Gastrocnemius medialis (tissue), 4 donors: ENCODE data around the gene HNRNPA1L2. TPM values are rescaled to one million over a fixed set of nuclear protein-coding genes. Genes with fewer than 3 reads are reported as not detected.
"Not testable (repeated sequence)": the region's sequence is repeated elsewhere in the genome, so short reads cannot be mapped to it uniquely, and the experiment has no call there.

Source experiments
- ATAC-seq, 2 donors: fragments of 150-250 bp; one replicate each; pipeline ENCODE4 v1.9.1; 2016
- DNase-seq, 2 donors: peaks; one replicate each; pipeline ENCODE4 v3.0.0-alpha.2; 2019
- H3K27ac ChIP-seq, 4 donors: fragments of 200-600 bp; sonication (generic); 1 replicate in 1 of 4; 2 replicates in 3 of 4; pipeline ENCODE4 v1.5.1; 2016 to 2018; ENCODE audit warnings: mild to moderate bottlenecking in 2 of 4, moderate library complexity in 1 of 4
- H3K27me3 ChIP-seq, 3 donors: fragments of 200-600 bp; sonication (generic) in 2 of 3; 1 replicate in 1 of 3; 2 replicates in 2 of 3; pipeline versions ENCODE4 v1.5.1 to v1.6.0; 2016 to 2019; ENCODE audit warnings: mild to moderate bottlenecking in 1 of 3, moderate library complexity in 1 of 3
- H3K36me3 ChIP-seq, 2 donors: fragments of 200-600 bp; sonication (generic) in 1 of 2; one replicate each; pipeline ENCODE4 v1.5.1; 2017 to 2018
- H3K4me1 ChIP-seq, 2 donors: fragments of 200-600 bp; sonication (generic) in 1 of 2; one replicate each; pipeline ENCODE4 v1.5.1; 2016 to 2017; ENCODE audit warnings: mild to moderate bottlenecking in 2 of 2
- H3K4me3 ChIP-seq, 4 donors: fragments of 200-600 bp; sonication (generic) in 3 of 4; 1 replicate in 1 of 4; 2 replicates in 3 of 4; pipeline ENCODE4 v1.5.1; 2016 to 2019; ENCODE audit warnings: mild to moderate bottlenecking in 2 of 4
- H3K9me3 ChIP-seq, 3 donors: fragments of 200-600 bp; sonication (generic) in 2 of 3; 1 replicate in 1 of 3; 2 replicates in 2 of 3; pipeline ENCODE4 v1.5.1; 2016 to 2019
- CTCF ChIP-seq, 5 experiments: fragments of 450-650 bp in 3 of 5; fragments of 200-600 bp in 2 of 5; sonication (generic) in 2 of 5; IDR thresholded peaks in 4 of 5; conservative IDR thresholded peaks in 1 of 5; 1 replicate in 4 of 5; 2 replicates in 1 of 5; pipeline ENCODE4 v1.5.1; 2016 to 2019; ENCODE audit warnings: antibody characterized with exemption in 5 of 5, mild to moderate bottlenecking in 3 of 5, moderate library complexity in 3 of 5
- POLR2A ChIP-seq, 2 donors: fragments of 450-650 bp; IDR thresholded peaks; one replicate each; pipeline ENCODE4 v1.6.1; 2017; ENCODE audit warnings: antibody characterized with exemption in 2 of 2, mild to moderate bottlenecking in 2 of 2, moderate library complexity in 2 of 2
- in situ Hi-C, 4 donors: fragments of 200-750 bp; cut with MboI; loops; one replicate each; pipeline versions ENCODE4 v1.15.0 to v1.8.0; 2017; ENCODE audit warnings: low sequenced_read_pairs in 4 of 4
- intact Hi-C: fragments of 100-400 bp; cut with DNase I; formaldehyde crosslinking; loops from one replicate; pipeline ENCODE4 v1.15.1; 2023; ENCODE audit warnings: low total_unique reads
- total RNA-seq, 4 donors: library from RNA; depleted of rRNA; stranded (reverse); fragments of >200 nt; gene quantifications; one replicate each; pipeline versions ENCODE4 v1.1.0 to v1.2.3, GENCODE V29; 2016

HNRNPA1L2 gene
- 1 to 10 TPM in 3 of 4 donors, under 1 TPM in 1; 0.55 to 1.3 (median 1.1) TPM for total RNA-seq

GRCh38 chr13:52642131-52642530, at the start of gene HNRNPA1L2:
TSS of gene HNRNPA1L2 (plus strand) at chr13:52642431. CDS start at chr13:52642493, 62 bp downstream.
- no peaks in the 10 kb centered on the region for H3K9me3 ChIP-seq
- DNase-seq (no peak), ATAC-seq (no peak)
- H3K4me1 ChIP-seq = no peaks in the 10 kb centered on the region
- peaks cover 3 to 21% of the 10 kb centered on the region in 2 donors for H3K36me3 ChIP-seq
- H3K27me3 ChIP-seq = no peaks in the 10 kb centered on the region
- in situ Hi-C loops (no loop called here), intact Hi-C loops (no loop called here)
- no peak for TF ChIP-seq CTCF (IDR thresholded peaks at IDR 0.05 in 4 of 5, conservative IDR thresholded peaks at IDR 0.05 in 1 of 5)
- TF ChIP-seq POLR2A (IDR thresholded peaks at IDR 0.05) = no peak
- no peak within 1 kb of the TSS for H3K27ac ChIP-seq
- H3K4me3 ChIP-seq = no peak within 1 kb of the TSS

GRCh38 chr13:52593175-52593574, 49.1 kb upstream of the HNRNPA1L2 start:
- intact Hi-C loops, H3K4me1 ChIP-seq, H3K27ac ChIP-seq, ATAC-seq, H3K4me3 ChIP-seq, in situ Hi-C loops, H3K27me3 ChIP-seq, H3K9me3 ChIP-seq, DNase-seq, H3K36me3 ChIP-seq: not testable (repeated sequence)

- in situ Hi-C loops, H3K4me3 ChIP-seq, intact Hi-C loops, H3K27ac ChIP-seq, DNase-seq, H3K9me3 ChIP-seq, ATAC-seq, H3K4me1 ChIP-seq, H3K36me3 ChIP-seq, H3K27me3 ChIP-seq: not testable (repeated sequence)
Measured at GRCh38 chr13:52593812-52594211, 48.4 kb upstream of the HNRNPA1L2 start.

- peaks cover 6 to 12% of the 10 kb centered on the region in 2 donors for H3K4me1 ChIP-seq
- H3K9me3 ChIP-seq, intact Hi-C loops, H3K36me3 ChIP-seq, H3K27me3 ChIP-seq, H3K4me3 ChIP-seq, ATAC-seq, H3K27ac ChIP-seq, DNase-seq, in situ Hi-C loops: not testable (repeated sequence)
Measured at GRCh38 chr13:52594295-52594694, 47.9 kb upstream of the HNRNPA1L2 start.

GRCh38 chr13:52597676-52598075, 44.6 kb upstream of the HNRNPA1L2 start:
- H3K36me3 ChIP-seq = no peaks in the 10 kb centered on the region
- intact Hi-C loops = no loop called here
- DNase-seq (no peak), ATAC-seq (no peak)
- in situ Hi-C loops = no loop called here
- TF ChIP-seq POLR2A (IDR thresholded peaks at IDR 0.05) = no peak
- no peak for TF ChIP-seq CTCF (IDR thresholded peaks at IDR 0.05 in 4 of 5, conservative IDR thresholded peaks at IDR 0.05 in 1 of 5)
- H3K27me3 ChIP-seq = no peaks in the 10 kb centered on the region
- no peak overlapping the region for H3K4me3 ChIP-seq
- no peaks in the 10 kb centered on the region for H3K9me3 ChIP-seq
- H3K27ac ChIP-seq = no peak overlapping the region
- peaks cover 7 to 13% of the 10 kb centered on the region in 2 donors for H3K4me1 ChIP-seq

- no peaks in the 10 kb centered on the region for H3K27me3 ChIP-seq
- no peaks in the 10 kb centered on the region for H3K9me3 ChIP-seq
- ATAC-seq = peak; percentile 11 to 50
- intact Hi-C loops = no loop called here
- peak overlapping the region; percentile 71 to 97 (median 80) for H3K4me3 ChIP-seq
- peak overlapping the region; percentile 67 to 87 (median 72) for H3K27ac ChIP-seq
- H3K4me1 ChIP-seq = peaks cover 7 to 13% of the 10 kb centered on the region in 2 donors
- DNase-seq = no peak
- TF ChIP-seq POLR2A (IDR thresholded peaks at IDR 0.05) (no peak), CTCF (IDR thresholded peaks at IDR 0.05 in 4 of 5, conservative IDR thresholded peaks at IDR 0.05 in 1 of 5) (no peak)
- H3K36me3 ChIP-seq = no peaks in the 10 kb centered on the region
- in situ Hi-C loops = no loop called here
Measured at GRCh38 chr13:52599037-52599847, 43.0 kb upstream of the HNRNPA1L2 start.
